ENCODE measurements around the gene PCDHGA5. TPM values are rescaled to one million over a fixed set of nuclear protein-coding genes. Genes with fewer than 3 reads are reported as not detected.

The PCDHGA5 gene
- total and polyA plus RNA-seq, 2 of the 8 experiments (the other 6 are each of a cell fraction or from before 2014, with no cell fraction given) = 1.1 to 1.3 TPM

- ChIA-PET POLR2A (ENCODE audit: partially characterized antibody) (interaction anchor here (0.7 kb wide), 1 partner anchor 163 kb away, joined by 3 read pairs; no protein-coding TSS in a partner anchor), CTCF (ENCODE audit: partially characterized antibody) (interaction anchor here (0.8 to 4.4 kb wide), 34 partner anchors 8 to 280 kb away, joined by 3 to 28 read pairs (median 5); partner anchors contain the start of genes PCDHB10, PCDHB14, PCDHB15 and PCDHB2)
- Histone ChIP-seq H2BK120ac (replicated peaks; ENCODE audit: low read depth, low read length) (no peak overlapping the region), H3K4me1 (replicated peaks in 1 of 4; ENCODE audit: control insufficient read depth in 3 of 4, insufficient read depth in 4 of 4, low read length in 3 of 4) (0 out of 7 replicates have a peak, but pooled peaks cover 0 to 1% (median 0%) of the 10 kb centered on the region in 4 experiments), H3K36me3 (ENCODE audit: control insufficient read depth in 2 of 4, insufficient read depth in 4 of 4, low read length in 3 of 4) (peaks cover 0 to 13% (median 4%) of the 10 kb centered on the region in 4 experiments; a peak in 4 of 8 replicates), H4K5ac (ENCODE audit: insufficient read length, low read depth, low read length) (no peak overlapping the region), H2BK15ac (ENCODE audit: low read length) (no peak overlapping the region), H2BK5ac (ENCODE audit: low read depth, low read length) (no peak overlapping the region), H3K4me3 (ENCODE audit: extremely low read depth in 1 of 4, insufficient read depth in 2 of 4, low read depth in 3 of 4, low read length in 4 of 4) (no peak overlapping the region), H3K27me3 (replicated peaks in 1 of 4; ENCODE audit: control insufficient read depth in 3 of 4, extremely low read depth in 1 of 4, insufficient read depth in 3 of 4, low read length in 3 of 4) (no peaks in the 10 kb centered on the region), H3K56ac (replicated peaks; ENCODE audit: insufficient read length, low read depth, low read length) (no peak overlapping the region), H3K4me2 (ENCODE audit: insufficient read depth in 1 of 2, low read depth in 2 of 2, low read length in 2 of 2) (no peak overlapping the region), H3K9me3 (ENCODE audit: insufficient read depth in 2 of 2, low read depth in 1 of 2, low read length in 1 of 2) (peaks cover 32 to 50% of the 10 kb centered on the region in 2 experiments), H2AFZ (ENCODE audit: low read length) (no peak overlapping the region), H3K23ac (ENCODE audit: insufficient read length) (no peak overlapping the region), H3K79me1 (ENCODE audit: low read depth, low read length) (no peaks in the 10 kb centered on the region), H3K14ac (ENCODE audit: insufficient read length) (no peak overlapping the region), H2BK12ac (ENCODE audit: low read depth, low read length) (no peak overlapping the region), H3K23me2 (ENCODE audit: low read depth, low read length) (no peaks in the 10 kb centered on the region), H4K20me1 (replicated peaks in 1 of 2; ENCODE audit: control insufficient read depth in 1 of 2, insufficient read depth in 2 of 2, low read length in 2 of 2) (no peaks in the 10 kb centered on the region), H3K18ac (ENCODE audit: extremely low read depth, low read length) (no peak overlapping the region), H3K79me2 (ENCODE audit: control insufficient read depth in 1 of 2, insufficient read depth in 2 of 2, low read length in 2 of 2) (no peaks in the 10 kb centered on the region), H4K91ac (replicated peaks; ENCODE audit: insufficient read length, low read length) (no peak overlapping the region), H2BK20ac (ENCODE audit: low read length) (no peak overlapping the region), H2AK5ac (ENCODE audit: low read depth, low read length) (no peak overlapping the region), H3K27ac (ENCODE audit: low read depth, low read length) (no peak overlapping the region), H3K4ac (replicated peaks; ENCODE audit: insufficient read length, low read depth, low read length) (no peak overlapping the region), H4K8ac (ENCODE audit: extremely low read depth, insufficient read depth, low read length) (no peak overlapping the region), H3K9ac (replicated peaks in 1 of 4; ENCODE audit: extremely low read depth in 1 of 4, low read depth in 3 of 4, low read length in 3 of 4) (no peak overlapping the region)
- FAIRE-seq (no peak), DNase-seq (ENCODE audit: low read depth in 1 of 2, low spot score in 2 of 2) (no peak)
- WGBS, 2 experiments (ENCODE audit: extremely low coverage in 1 of 2, insufficient coverage in 1 of 2, insufficient read length in 1 of 2, insufficient replicate concordance in 2 of 2, low coverage in 1 of 2, low lambda C conversion rate in 2 of 2, missing lambda C conversion rate in 1 of 2) = 95% methylated on average over 5 of the region's 5 CpGs; no CpG with 5 or more reads in 1 of the 2 experiments
- TF ChIP-seq RBBP5 (IDR thresholded peaks at IDR 0.05; ENCODE audit: borderline replicate concordance, low read depth, low read length) = no peak
- TF ChIP-seq TBP (IDR thresholded peaks at IDR 0.05; ENCODE audit: low read depth, low read length) = no peak
- TF ChIP-seq ASH2L (IDR thresholded peaks at IDR 0.05; ENCODE audit: low read length) = no peak
- TF ChIP-seq NANOG (IDR thresholded peaks at IDR 0.05; ENCODE audit: insufficient read depth, low read depth, low read length, poor library complexity, severe bottlenecking) = no peak
- TF ChIP-seq ATF2 (IDR thresholded peaks at IDR 0.05; ENCODE audit: low read length) = no peak
- TF ChIP-seq TEAD4 (IDR thresholded peaks at IDR 0.05; ENCODE audit: low read depth, low read length) = no peak
- TF ChIP-seq GABPA (IDR thresholded peaks at IDR 0.05; ENCODE audit: borderline replicate concordance, insufficient read depth, low read length) = no peak
- TF ChIP-seq CBX5 (IDR thresholded peaks at IDR 0.05; ENCODE audit: low read depth, low read length) = no peak
- no peak for TF ChIP-seq SP4 (IDR thresholded peaks at IDR 0.05; ENCODE audit: low read length)
- no peak for TF ChIP-seq BACH1 (IDR thresholded peaks at IDR 0.05; ENCODE audit: low read length)
- TF ChIP-seq RAD21 (IDR thresholded peaks at IDR 0.05 in 1 of 2, conservative IDR thresholded peaks at IDR 0.05 in 1 of 2; ENCODE audit: low read depth in 2 of 2, low read length in 2 of 2) = no peak
- no peak for TF ChIP-seq CBX8 (IDR thresholded peaks at IDR 0.05; ENCODE audit: borderline replicate concordance, low read depth, low read length)
These were observed 7.8 kb upstream of the PCDHGA5 start for GRCh38 chr5:141356133-141356532.

Measured in H1 (cell line).